ENCODE data around the gene URAD. TPM values are rescaled to one million over a fixed set of nuclear protein-coding genes. Genes with fewer than 3 reads are reported as not detected.

URAD gene
- total RNA-seq, 2 donors from 2014 or later: not detected

DNA sequence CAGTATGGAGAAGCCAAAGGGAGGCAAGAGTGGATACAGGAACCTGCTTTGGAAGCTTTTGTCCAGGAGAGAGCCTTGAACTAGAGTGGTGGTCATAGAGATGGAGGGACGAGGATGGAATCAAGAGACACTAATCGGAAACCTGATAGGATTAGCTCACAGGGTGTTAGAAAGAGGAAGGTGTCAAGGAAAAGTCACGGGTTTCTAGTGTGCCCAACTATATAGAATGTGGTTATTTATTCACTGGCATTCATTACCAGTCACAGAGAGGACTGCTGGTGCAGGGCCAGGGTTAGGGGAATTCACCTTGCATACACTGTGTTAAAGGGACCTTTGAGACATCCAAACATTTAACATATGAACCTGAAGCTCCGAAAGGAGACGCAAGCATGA lies 43.4 kb upstream of the URAD start:
- intact Hi-C loops (cut with DNase I): no loop called here
- H3K27me3 ChIP-seq (replicated peaks; ENCODE audit: insufficient read depth): peaks cover 5% of the 10 kb centered on the region
- 81% methylated on average over 5 of the region's 5 CpGs for WGBS
- no peak overlapping the region for H3K27ac ChIP-seq
- H3K9me3 ChIP-seq: no peaks in the 10 kb centered on the region
- no peak for DNase-seq (ENCODE audit: low spot score)
- no peaks in the 10 kb centered on the region for H3K36me3 ChIP-seq
- no peak overlapping the region for H3K4me3 ChIP-seq
- TF ChIP-seq POLR2A (IDR thresholded peaks at IDR 0.05) (no peak), POLR2AphosphoS5 (IDR thresholded peaks at IDR 0.05) (no peak)
- TF ChIP-seq, protein P1, sequence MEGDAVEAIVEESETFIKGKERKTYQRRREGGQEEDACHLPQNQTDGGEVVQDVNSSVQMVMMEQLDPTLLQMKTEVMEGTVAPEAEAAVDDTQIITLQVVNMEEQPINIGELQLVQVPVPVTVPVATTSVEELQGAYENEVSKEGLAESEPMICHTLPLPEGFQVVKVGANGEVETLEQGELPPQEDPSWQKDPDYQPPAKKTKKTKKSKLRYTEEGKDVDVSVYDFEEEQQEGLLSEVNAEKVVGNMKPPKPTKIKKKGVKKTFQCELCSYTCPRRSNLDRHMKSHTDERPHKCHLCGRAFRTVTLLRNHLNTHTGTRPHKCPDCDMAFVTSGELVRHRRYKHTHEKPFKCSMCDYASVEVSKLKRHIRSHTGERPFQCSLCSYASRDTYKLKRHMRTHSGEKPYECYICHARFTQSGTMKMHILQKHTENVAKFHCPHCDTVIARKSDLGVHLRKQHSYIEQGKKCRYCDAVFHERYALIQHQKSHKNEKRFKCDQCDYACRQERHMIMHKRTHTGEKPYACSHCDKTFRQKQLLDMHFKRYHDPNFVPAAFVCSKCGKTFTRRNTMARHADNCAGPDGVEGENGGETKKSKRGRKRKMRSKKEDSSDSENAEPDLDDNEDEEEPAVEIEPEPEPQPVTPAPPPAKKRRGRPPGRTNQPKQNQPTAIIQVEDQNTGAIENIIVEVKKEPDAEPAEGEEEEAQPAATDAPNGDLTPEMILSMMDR (IDR thresholded peaks at IDR 0.05): no peak
- no peaks in the 10 kb centered on the region for H3K4me1 ChIP-seq (replicated peaks)

DNA sequence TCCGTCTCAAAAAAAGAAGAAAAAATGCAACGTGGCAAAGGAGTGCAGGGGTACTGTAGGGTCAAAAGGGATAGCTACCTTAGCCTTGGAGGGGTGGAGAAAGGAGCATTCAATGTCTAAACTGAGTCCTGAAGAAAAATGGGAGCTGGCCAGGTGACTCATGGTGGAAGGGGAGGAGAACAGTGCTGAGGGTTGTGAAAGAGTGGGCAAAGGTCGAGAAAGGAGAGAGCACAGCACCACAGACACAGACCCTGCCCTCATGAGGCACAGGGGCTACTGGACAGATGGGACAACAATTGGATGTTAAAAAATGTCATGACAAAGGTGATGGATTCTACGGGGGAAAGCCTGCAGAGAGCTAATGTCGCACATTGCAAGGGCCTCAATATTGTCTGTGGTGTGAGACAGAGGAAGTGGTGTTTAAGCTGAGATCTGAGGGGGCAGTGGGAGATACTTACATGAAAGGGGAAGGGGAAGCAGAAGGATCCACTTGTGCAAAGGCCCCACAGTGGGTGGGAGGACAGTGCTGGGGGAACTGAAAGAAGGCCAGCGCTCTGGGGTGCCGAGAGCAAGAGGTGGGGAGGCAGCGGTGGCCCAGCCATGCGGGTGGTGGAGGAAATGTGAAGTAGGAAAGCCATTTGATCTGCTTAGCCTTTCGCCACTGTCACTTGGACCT lies 42.9 kb upstream of the URAD start:
- Histone ChIP-seq H3K27ac (no peak overlapping the region), H3K4me3 (no peak overlapping the region), H3K9me3 (no peaks in the 10 kb centered on the region), H3K4me1 (replicated peaks) (no peaks in the 10 kb centered on the region), H3K27me3 (replicated peaks; ENCODE audit: insufficient read depth) (peaks cover 5% of the 10 kb centered on the region), H3K36me3 (no peaks in the 10 kb centered on the region)
- intact Hi-C loops (cut with DNase I): no loop called here
- DNase-seq (ENCODE audit: low spot score): no peak
- WGBS: 80% methylated on average over 10 of the region's 10 CpGs
- TF ChIP-seq POLR2A (IDR thresholded peaks at IDR 0.05): no peak
- TF ChIP-seq, protein P1 (IDR thresholded peaks at IDR 0.05): no peak
- TF ChIP-seq POLR2AphosphoS5 (IDR thresholded peaks at IDR 0.05): no peak

DNA sequence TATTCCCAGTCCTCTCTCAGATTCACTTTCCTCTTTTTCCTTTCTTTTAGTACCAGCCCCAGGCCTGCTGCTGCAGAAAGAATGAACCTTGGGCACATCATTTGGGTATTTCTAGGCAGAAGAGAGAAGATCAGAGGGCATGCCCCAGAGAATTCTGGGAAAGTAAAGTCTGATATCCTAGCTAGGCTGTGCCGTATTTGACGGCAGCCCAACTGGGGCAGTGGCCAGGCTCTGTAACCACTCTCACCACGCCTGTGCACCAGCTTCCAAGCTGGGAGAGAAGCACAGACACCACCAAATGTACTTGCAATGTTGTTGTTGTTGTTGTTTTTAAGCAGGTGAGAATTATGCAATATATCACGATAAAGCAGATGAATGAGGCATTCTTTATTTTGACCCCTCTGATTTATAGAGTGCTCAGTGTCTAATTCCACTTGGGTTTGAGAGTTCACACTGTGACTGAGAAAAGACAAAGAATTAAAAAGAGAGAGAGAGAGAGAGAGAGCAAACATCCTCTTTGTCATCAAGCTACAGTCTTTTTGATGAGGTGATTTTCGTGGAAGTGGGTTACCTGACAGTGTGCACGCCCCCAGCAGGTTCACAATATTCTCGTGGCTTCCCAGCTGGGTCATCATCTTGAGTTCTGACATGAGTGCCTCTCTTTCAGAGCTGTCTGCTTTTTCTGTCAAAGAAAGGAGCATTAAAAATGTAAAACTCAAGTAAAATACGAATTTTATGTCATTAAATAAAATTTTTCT lies 39.3 kb upstream of the URAD start:
- no peak for DNase-seq (ENCODE audit: low spot score)
- Histone ChIP-seq H3K27ac (no peak overlapping the region), H3K9me3 (no peaks in the 10 kb centered on the region), H3K36me3 (no peaks in the 10 kb centered on the region), H3K27me3 (replicated peaks; ENCODE audit: insufficient read depth) (peaks cover 5% of the 10 kb centered on the region), H3K4me1 (replicated peaks) (no peaks in the 10 kb centered on the region), H3K4me3 (no peak overlapping the region)
- TF ChIP-seq POLR2A (IDR thresholded peaks at IDR 0.05) (no peak), POLR2AphosphoS5 (IDR thresholded peaks at IDR 0.05) (no peak)
- TF ChIP-seq, protein P1 (IDR thresholded peaks at IDR 0.05): no peak
- intact Hi-C loops (cut with DNase I): no loop called here
- 76% methylated on average over 8 of the region's 8 CpGs for WGBS

DNA sequence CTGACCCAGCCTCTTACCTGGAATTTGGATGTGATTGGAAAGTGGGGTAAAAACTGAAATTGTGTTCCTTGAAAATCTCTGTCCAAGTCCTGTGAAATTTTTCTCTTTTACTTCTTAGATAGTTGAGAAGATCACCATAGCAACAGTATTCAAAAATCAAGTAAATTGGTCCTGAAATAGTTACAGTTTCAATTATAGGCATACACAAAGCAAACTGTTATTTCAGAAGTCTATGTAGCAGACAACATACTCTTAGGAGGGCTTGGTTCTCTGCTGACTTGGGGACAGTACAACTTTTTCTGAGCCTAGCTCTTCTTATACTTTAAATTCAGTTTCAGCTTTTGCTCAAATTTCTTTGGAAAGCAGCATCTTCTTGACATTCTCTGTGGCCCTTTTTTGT lies 38.6 kb upstream of the URAD start:
- DNase-seq (ENCODE audit: low spot score): no peak
- no peaks in the 10 kb centered on the region for H3K4me1 ChIP-seq (replicated peaks)
- H3K36me3 ChIP-seq: no peaks in the 10 kb centered on the region
- peaks cover 5% of the 10 kb centered on the region for H3K27me3 ChIP-seq (replicated peaks; ENCODE audit: insufficient read depth)
- H3K27ac ChIP-seq: no peak overlapping the region
- no peak overlapping the region for H3K4me3 ChIP-seq
- H3K9me3 ChIP-seq: no peaks in the 10 kb centered on the region
- TF ChIP-seq POLR2A (IDR thresholded peaks at IDR 0.05) (no peak), POLR2AphosphoS5 (IDR thresholded peaks at IDR 0.05) (no peak)
- TF ChIP-seq, protein P1 (IDR thresholded peaks at IDR 0.05): no peak
- intact Hi-C loops (cut with DNase I): no loop called here

DNA sequence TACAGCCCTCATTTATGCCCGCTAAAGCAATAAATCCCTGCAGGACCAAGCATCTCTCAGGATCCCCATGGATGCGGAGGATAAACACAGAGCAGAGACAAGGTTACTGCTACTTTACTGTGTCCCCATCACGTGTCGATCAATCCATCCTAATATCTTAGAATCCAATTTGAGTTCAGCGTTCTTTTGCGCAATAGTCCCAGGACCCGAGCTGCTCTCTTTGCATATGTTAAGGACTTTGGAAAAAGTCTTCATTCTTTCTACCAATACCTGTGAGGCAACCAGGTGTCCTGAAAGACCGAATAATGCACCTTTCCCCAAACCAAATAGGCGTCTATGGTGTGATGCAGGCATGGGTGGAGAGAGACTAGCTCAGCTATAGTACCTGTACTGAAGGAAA lies 38.0 kb upstream of the URAD start:
- TF ChIP-seq, protein P1 (IDR thresholded peaks at IDR 0.05): no peak
- TF ChIP-seq POLR2A (IDR thresholded peaks at IDR 0.05) (no peak), POLR2AphosphoS5 (IDR thresholded peaks at IDR 0.05) (no peak)
- no peak for DNase-seq (ENCODE audit: low spot score)
- Histone ChIP-seq H3K27me3 (replicated peaks; ENCODE audit: insufficient read depth) (peaks cover 5% of the 10 kb centered on the region), H3K4me3 (no peak overlapping the region), H3K27ac (no peak overlapping the region), H3K36me3 (no peaks in the 10 kb centered on the region), H3K9me3 (no peaks in the 10 kb centered on the region), H3K4me1 (replicated peaks) (no peaks in the 10 kb centered on the region)
- intact Hi-C loops (cut with DNase I): no loop called here
- 86% methylated on average over 9 of the region's 9 CpGs for WGBS

All from prostate gland (tissue), 2 donors.